Measurements from ENCODE around the gene DCD.

GRCh38 chr12:54628186-54628846 is 19.8 kb downstream of the DCD start:
- TF ChIP-seq, protein P1, sequence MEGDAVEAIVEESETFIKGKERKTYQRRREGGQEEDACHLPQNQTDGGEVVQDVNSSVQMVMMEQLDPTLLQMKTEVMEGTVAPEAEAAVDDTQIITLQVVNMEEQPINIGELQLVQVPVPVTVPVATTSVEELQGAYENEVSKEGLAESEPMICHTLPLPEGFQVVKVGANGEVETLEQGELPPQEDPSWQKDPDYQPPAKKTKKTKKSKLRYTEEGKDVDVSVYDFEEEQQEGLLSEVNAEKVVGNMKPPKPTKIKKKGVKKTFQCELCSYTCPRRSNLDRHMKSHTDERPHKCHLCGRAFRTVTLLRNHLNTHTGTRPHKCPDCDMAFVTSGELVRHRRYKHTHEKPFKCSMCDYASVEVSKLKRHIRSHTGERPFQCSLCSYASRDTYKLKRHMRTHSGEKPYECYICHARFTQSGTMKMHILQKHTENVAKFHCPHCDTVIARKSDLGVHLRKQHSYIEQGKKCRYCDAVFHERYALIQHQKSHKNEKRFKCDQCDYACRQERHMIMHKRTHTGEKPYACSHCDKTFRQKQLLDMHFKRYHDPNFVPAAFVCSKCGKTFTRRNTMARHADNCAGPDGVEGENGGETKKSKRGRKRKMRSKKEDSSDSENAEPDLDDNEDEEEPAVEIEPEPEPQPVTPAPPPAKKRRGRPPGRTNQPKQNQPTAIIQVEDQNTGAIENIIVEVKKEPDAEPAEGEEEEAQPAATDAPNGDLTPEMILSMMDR (IDR thresholded peaks at IDR 0.05; ENCODE audit: insufficient read depth, low read depth, low read length), result no peak
- no peak for TF ChIP-seq EZH2 (IDR thresholded peaks at IDR 0.05; ENCODE audit: insufficient read depth, low read length)

Data from astrocyte (in vitro differentiated cells and primary cell).